ENCODE results near the gene B4GALT5.

The B4GALT5 gene

DNA sequence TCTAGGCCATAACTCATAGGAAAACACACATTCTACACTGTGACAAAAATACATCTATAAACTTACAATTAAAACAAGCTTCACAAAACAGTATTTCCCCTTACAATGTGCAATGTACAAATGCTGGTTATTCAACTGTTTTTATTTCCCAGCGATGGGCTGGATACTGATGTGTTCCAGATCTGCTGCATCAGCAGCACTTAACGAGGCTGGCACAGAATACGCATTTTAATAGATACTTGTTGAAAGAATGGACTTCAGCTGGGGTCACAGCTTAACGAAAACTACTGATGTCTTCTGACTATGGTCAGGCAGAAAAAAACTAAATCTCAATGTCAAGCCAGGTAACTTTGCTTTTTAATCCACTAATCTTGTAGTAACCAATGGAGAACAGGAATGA lies 70.9 kb downstream of the B4GALT5 start:
- Histone ChIP-seq H3K27ac (ENCODE audit: low read depth, low read length) (no peak overlapping the region), H3K4me3 (ENCODE audit: low read depth in 1 of 2, low read length in 2 of 2) (no peak overlapping the region), H3K36me3 (ENCODE audit: control insufficient read depth in 1 of 2, insufficient read depth in 2 of 2, low read length in 2 of 2) (peaks cover 48 to 87% of the 10 kb centered on the region in 2 donors), H3K9ac (ENCODE audit: low read depth in 1 of 2, low read length in 2 of 2) (no peak overlapping the region), H3K9me3 (ENCODE audit: control insufficient read depth in 1 of 2, low read length in 2 of 2) (no peaks in the 10 kb centered on the region), H3K4me1 (ENCODE audit: control insufficient read depth in 1 of 2, insufficient read depth in 2 of 2, low read length in 2 of 2) (peaks cover 22% of the 10 kb centered on the region in 2 donors), H3K27me3 (ENCODE audit: control insufficient read depth in 1 of 2, insufficient read depth in 2 of 2, low read length in 2 of 2) (no peaks in the 10 kb centered on the region)

DNA sequence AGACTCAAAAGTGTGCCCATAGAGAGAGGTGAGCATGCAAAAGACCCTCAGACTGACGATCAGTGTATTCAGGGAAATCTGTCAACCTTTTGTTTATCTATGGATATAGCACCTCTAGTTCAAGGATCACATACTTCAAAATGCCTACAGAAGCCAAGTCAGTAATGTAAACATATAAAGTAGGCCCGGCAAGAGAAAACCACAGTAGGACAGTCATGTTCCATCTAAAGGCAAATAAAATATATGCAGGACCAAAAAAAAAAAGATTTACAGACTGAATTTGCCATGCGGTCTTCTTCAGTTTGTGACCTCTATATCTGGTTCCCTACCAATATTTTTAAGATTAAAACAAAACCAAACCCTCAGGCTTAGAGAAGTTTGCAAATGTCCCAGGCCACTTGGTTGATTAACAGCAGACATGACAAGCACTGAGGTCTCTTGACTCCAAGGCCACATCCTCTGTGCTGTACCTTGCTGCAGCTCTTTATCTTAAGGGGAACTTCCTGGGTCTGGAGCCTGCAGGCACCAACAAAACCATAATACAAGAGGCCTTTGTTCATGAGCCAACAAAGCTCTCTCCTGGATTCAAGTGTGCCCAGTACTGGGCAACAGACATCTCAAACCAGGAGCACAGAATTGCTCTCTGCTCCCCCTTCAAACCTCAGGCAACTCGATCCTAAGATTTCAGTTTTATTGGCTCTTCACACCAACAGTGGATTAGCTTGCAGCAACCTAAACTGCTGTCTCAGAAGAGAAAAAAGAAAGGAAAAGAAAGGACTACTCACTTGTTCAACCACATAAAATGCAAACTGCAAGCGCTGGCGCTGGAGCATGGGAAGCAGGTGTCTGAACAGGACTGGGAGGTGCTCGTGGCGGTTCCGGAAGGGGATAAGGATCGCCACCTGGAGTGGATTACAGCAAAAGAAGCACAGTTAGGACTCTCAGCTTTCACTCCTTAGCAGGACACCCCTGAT lies 71.7 kb downstream of the B4GALT5 start:
- Histone ChIP-seq H3K4me1 (ENCODE audit: control insufficient read depth in 1 of 2, insufficient read depth in 2 of 2, low read length in 2 of 2) (peaks cover 22% of the 10 kb centered on the region in 2 donors), H3K27me3 (ENCODE audit: control insufficient read depth in 1 of 2, insufficient read depth in 2 of 2, low read length in 2 of 2) (no peaks in the 10 kb centered on the region), H3K27ac (ENCODE audit: low read depth, low read length) (no peak overlapping the region), H3K4me3 (ENCODE audit: low read depth in 1 of 2, low read length in 2 of 2) (no peak overlapping the region), H3K9me3 (ENCODE audit: control insufficient read depth in 1 of 2, low read length in 2 of 2) (no peaks in the 10 kb centered on the region), H3K36me3 (ENCODE audit: control insufficient read depth in 1 of 2, insufficient read depth in 2 of 2, low read length in 2 of 2) (peaks cover 44 to 84% of the 10 kb centered on the region in 2 donors), H3K9ac (ENCODE audit: low read depth in 1 of 2, low read length in 2 of 2) (no peak overlapping the region)

DNA sequence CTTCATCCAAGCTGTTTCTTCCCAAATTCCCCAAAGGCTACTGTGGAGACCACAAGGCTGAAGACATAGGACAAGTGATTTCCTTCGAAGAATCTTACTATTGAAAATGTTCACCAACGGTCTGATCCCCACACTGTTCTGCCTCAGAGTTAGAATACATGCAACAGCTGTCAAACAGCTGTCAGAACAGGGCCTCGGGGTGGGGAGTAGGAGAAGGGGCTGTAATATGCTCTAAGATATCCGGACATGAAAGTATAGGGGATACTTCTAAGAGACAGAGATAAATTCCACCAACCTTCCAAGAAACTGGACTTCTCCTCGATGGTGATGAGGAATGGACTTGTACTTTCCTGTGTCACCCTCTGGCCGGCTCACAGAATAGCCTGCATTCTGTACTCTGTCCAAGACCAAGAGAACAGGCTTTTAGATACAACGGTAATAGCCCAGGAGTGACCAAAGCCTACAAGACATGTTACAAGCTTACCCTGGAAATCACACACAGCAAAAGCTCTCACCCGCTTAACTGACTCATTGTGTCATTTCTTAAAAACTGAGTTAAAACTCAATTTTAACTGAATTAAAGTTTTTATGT lies 76.5 kb downstream of the B4GALT5 start:
- Histone ChIP-seq H3K4me1 (ENCODE audit: control insufficient read depth in 1 of 2, insufficient read depth in 2 of 2, low read length in 2 of 2) (peaks cover 8 to 11% of the 10 kb centered on the region in 2 donors), H3K4me3 (ENCODE audit: low read depth in 1 of 2, low read length in 2 of 2) (no peak overlapping the region), H3K9ac (ENCODE audit: low read depth in 1 of 2, low read length in 2 of 2) (no peak overlapping the region), H3K27ac (ENCODE audit: low read depth, low read length) (peak overlapping the region; percentile 1), H3K27me3 (ENCODE audit: control insufficient read depth in 1 of 2, insufficient read depth in 2 of 2, low read length in 2 of 2) (no peaks in the 10 kb centered on the region), H3K9me3 (ENCODE audit: control insufficient read depth in 1 of 2, low read length in 2 of 2) (no peaks in the 10 kb centered on the region), H3K36me3 (ENCODE audit: control insufficient read depth in 1 of 2, insufficient read depth in 2 of 2, low read length in 2 of 2) (peaks cover 45 to 68% of the 10 kb centered on the region in 2 donors)

DNA sequence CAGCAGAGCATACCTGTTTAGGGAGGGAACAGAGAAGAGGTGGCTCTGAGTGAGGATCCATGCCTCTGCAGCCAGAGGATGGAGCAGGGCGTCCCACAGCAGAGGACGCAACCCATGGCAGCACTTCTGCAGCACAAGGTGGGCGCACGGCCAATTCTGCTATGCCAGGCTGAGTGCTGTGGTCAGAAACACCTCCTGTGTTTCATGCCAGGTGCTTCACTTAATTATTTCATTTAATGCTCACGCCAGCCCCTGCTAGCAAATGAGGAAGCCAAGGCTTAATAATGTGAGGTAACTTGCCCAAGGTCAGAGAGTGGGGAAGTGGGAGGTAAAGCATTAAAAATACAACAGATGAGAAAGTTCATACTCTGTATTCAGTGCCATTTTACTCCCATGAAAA lies 77.2 kb downstream of the B4GALT5 start:
- Histone ChIP-seq H3K36me3 (ENCODE audit: control insufficient read depth in 1 of 2, insufficient read depth in 2 of 2, low read length in 2 of 2) (peaks cover 43 to 61% of the 10 kb centered on the region in 2 donors), H3K27ac (ENCODE audit: low read depth, low read length) (no peak overlapping the region), H3K9ac (ENCODE audit: low read depth in 1 of 2, low read length in 2 of 2) (no peak overlapping the region), H3K4me3 (ENCODE audit: low read depth in 1 of 2, low read length in 2 of 2) (no peak overlapping the region), H3K9me3 (ENCODE audit: control insufficient read depth in 1 of 2, low read length in 2 of 2) (no peaks in the 10 kb centered on the region), H3K4me1 (ENCODE audit: control insufficient read depth in 1 of 2, insufficient read depth in 2 of 2, low read length in 2 of 2) (peaks cover 1 to 10% of the 10 kb centered on the region in 2 donors), H3K27me3 (ENCODE audit: control insufficient read depth in 1 of 2, insufficient read depth in 2 of 2, low read length in 2 of 2) (no peaks in the 10 kb centered on the region)

DNA sequence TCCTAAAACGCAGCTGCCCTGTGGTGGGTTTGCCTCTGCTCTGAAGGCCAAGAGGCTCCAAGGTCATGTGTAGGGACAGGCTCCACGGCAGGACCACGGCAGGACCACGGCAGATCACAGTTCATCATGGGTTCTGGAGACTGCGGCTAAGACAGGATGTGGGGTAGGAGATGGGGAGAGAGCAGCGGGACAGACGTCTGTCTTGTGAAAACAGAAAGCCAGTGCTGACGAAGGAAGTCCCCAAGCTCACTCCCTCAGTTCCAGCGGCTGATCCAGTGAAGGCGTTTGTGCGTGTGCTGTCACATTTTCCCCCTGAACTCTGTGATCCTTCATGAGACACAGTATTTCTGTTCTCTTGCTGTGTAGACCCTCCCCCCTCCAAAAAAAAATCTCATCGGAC lies 77.8 kb downstream of the B4GALT5 start:
- Histone ChIP-seq H3K36me3 (ENCODE audit: control insufficient read depth in 1 of 2, insufficient read depth in 2 of 2, low read length in 2 of 2) (peaks cover 38 to 56% of the 10 kb centered on the region in 2 donors), H3K27me3 (ENCODE audit: control insufficient read depth in 1 of 2, insufficient read depth in 2 of 2, low read length in 2 of 2) (no peaks in the 10 kb centered on the region), H3K4me1 (ENCODE audit: control insufficient read depth in 1 of 2, insufficient read depth in 2 of 2, low read length in 2 of 2) (peaks cover 0 to 14% of the 10 kb centered on the region in 2 donors)

DNA sequence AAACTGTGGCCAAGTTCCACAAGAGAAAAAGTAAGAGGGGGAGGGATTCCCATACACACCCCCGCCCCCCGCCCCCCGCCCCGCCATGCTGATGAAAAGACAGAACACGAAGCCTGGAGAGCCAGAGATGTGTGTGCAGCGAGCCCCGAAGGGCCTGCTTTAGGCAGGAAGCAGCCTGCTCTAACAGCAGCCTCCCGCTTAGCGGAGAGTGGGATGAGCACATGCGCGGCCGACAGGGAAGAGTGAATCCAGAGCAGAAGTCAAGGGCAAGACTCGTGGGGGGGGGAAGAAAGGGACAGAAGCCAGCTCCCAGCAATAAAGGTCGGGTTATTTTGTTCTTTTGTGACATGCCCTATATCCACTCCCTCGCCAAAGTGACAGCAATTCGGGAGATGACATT lies 78.5 kb downstream of the B4GALT5 start:
- H3K36me3 ChIP-seq (ENCODE audit: control insufficient read depth in 1 of 2, insufficient read depth in 2 of 2, low read length in 2 of 2) = peaks cover 36 to 49% of the 10 kb centered on the region in 2 donors
- H3K9ac ChIP-seq (ENCODE audit: low read depth in 1 of 2, low read length in 2 of 2) = no peak overlapping the region
- no peaks in the 10 kb centered on the region for H3K9me3 ChIP-seq (ENCODE audit: control insufficient read depth in 1 of 2, low read length in 2 of 2)
- H3K4me1 ChIP-seq (ENCODE audit: control insufficient read depth in 1 of 2, insufficient read depth in 2 of 2, low read length in 2 of 2) = peaks cover 0 to 16% of the 10 kb centered on the region in 2 donors
- no peaks in the 10 kb centered on the region for H3K27me3 ChIP-seq (ENCODE audit: control insufficient read depth in 1 of 2, insufficient read depth in 2 of 2, low read length in 2 of 2)
- H3K4me3 ChIP-seq (ENCODE audit: low read depth in 1 of 2, low read length in 2 of 2) = no peak overlapping the region
- no peak overlapping the region for H3K27ac ChIP-seq (ENCODE audit: low read depth, low read length)

More for the DNA sequence above, 77.8 kb downstream of the B4GALT5 start:
- H3K4me3 ChIP-seq (ENCODE audit: low read depth in 1 of 2, low read length in 2 of 2) = no peak overlapping the region
- no peak overlapping the region for H3K27ac ChIP-seq (ENCODE audit: low read depth, low read length)
- H3K9ac ChIP-seq (ENCODE audit: low read depth in 1 of 2, low read length in 2 of 2) = no peak overlapping the region
- H3K9me3 ChIP-seq (ENCODE audit: control insufficient read depth in 1 of 2, low read length in 2 of 2) = no peaks in the 10 kb centered on the region

DNA sequence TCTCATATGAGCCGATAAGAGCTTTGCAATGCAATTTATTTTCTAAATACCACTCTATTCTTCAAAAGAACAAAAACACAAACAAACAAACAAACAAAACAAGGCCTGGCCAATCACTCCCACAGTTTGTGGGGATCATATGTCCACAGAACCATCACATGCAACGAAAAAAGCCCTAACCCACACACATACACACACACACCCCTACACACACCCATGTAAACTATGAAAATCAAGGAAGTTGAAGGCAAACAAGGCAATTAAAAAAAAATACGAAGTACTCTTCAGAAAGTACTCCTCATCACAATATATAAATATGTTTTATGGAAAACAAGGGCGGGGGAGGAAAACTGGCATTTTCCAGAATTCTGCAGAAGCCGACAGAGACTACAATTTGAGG lies 79.6 kb downstream of the B4GALT5 start:
- no peak overlapping the region for H3K27ac ChIP-seq (ENCODE audit: low read depth, low read length)
- peaks cover 0 to 16% of the 10 kb centered on the region in 2 donors for H3K4me1 ChIP-seq (ENCODE audit: control insufficient read depth in 1 of 2, insufficient read depth in 2 of 2, low read length in 2 of 2)
- peaks cover 30 to 40% of the 10 kb centered on the region in 2 donors for H3K36me3 ChIP-seq (ENCODE audit: control insufficient read depth in 1 of 2, insufficient read depth in 2 of 2, low read length in 2 of 2)
- H3K9ac ChIP-seq (ENCODE audit: low read depth in 1 of 2, low read length in 2 of 2) = no peak overlapping the region
- no peaks in the 10 kb centered on the region for H3K27me3 ChIP-seq (ENCODE audit: control insufficient read depth in 1 of 2, insufficient read depth in 2 of 2, low read length in 2 of 2)
- no peaks in the 10 kb centered on the region for H3K9me3 ChIP-seq (ENCODE audit: control insufficient read depth in 1 of 2, low read length in 2 of 2)
- H3K4me3 ChIP-seq (ENCODE audit: low read depth in 1 of 2, low read length in 2 of 2) = no peak overlapping the region

DNA sequence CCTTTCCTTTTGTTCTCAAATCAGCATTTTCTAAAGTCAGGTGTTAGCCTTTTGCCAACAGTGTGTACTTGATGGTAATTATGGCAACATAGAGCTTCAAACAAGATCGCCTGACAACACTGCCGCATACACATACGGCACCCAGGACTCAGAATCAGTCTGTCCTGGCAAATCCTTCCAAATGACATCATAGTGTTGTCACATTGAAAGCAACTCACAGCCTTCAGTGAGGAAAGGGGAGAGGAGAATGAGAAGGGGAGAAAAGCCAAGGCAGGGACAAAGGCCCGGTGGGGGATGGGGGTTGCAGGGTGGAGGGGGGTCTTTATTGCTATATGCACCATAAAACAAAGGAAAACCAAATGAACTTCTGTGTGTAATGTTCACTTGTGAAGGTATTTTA lies 80.0 kb downstream of the B4GALT5 start:
- peaks cover 0 to 16% of the 10 kb centered on the region in 2 donors for H3K4me1 ChIP-seq (ENCODE audit: control insufficient read depth in 1 of 2, insufficient read depth in 2 of 2, low read length in 2 of 2)

DNA sequence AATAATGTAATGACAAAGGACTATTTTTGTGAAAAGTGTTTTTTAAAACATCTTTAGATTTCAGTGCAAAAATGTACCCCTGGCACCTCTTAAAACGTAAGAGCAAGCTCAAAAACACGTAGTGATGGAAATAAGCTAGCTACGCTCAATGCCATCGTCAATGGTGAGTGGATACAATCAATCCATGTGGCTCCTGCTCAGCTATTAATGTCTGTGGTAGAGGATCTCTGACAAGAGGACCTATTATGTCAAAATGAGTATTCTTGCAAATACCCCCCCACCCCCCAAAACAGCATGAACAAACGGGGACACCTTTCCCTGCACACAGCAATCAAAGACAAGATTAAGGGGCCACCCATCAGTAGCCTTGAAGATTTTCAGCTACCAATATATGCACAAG lies 80.7 kb downstream of the B4GALT5 start:
- H3K36me3 ChIP-seq (ENCODE audit: control insufficient read depth in 1 of 2, insufficient read depth in 2 of 2, low read length in 2 of 2) = peaks cover 30 to 34% of the 10 kb centered on the region in 2 donors
- H3K27ac ChIP-seq (ENCODE audit: low read depth, low read length) = no peak overlapping the region
- H3K4me1 ChIP-seq (ENCODE audit: control insufficient read depth in 1 of 2, insufficient read depth in 2 of 2, low read length in 2 of 2) = peaks cover 0 to 13% of the 10 kb centered on the region in 2 donors
- H3K9me3 ChIP-seq (ENCODE audit: control insufficient read depth in 1 of 2, low read length in 2 of 2) = peaks cover 0 to 6% of the 10 kb centered on the region in 2 donors
- H3K4me3 ChIP-seq (ENCODE audit: low read depth in 1 of 2, low read length in 2 of 2) = no peak overlapping the region
- H3K27me3 ChIP-seq (ENCODE audit: control insufficient read depth in 1 of 2, insufficient read depth in 2 of 2, low read length in 2 of 2) = no peaks in the 10 kb centered on the region
- H3K9ac ChIP-seq (ENCODE audit: low read depth in 1 of 2, low read length in 2 of 2) = no peak overlapping the region

More for the DNA sequence above, 80.0 kb downstream of the B4GALT5 start:
- no peak overlapping the region for H3K9ac ChIP-seq (ENCODE audit: low read depth in 1 of 2, low read length in 2 of 2)
- peaks cover 0 to 4% of the 10 kb centered on the region in 2 donors for H3K9me3 ChIP-seq (ENCODE audit: control insufficient read depth in 1 of 2, low read length in 2 of 2)
- no peak overlapping the region for H3K27ac ChIP-seq (ENCODE audit: low read depth, low read length)
- H3K4me3 ChIP-seq (ENCODE audit: low read depth in 1 of 2, low read length in 2 of 2) = no peak overlapping the region
- H3K36me3 ChIP-seq (ENCODE audit: control insufficient read depth in 1 of 2, insufficient read depth in 2 of 2, low read length in 2 of 2) = peaks cover 30 to 40% of the 10 kb centered on the region in 2 donors
- H3K27me3 ChIP-seq (ENCODE audit: control insufficient read depth in 1 of 2, insufficient read depth in 2 of 2, low read length in 2 of 2) = no peaks in the 10 kb centered on the region

DNA sequence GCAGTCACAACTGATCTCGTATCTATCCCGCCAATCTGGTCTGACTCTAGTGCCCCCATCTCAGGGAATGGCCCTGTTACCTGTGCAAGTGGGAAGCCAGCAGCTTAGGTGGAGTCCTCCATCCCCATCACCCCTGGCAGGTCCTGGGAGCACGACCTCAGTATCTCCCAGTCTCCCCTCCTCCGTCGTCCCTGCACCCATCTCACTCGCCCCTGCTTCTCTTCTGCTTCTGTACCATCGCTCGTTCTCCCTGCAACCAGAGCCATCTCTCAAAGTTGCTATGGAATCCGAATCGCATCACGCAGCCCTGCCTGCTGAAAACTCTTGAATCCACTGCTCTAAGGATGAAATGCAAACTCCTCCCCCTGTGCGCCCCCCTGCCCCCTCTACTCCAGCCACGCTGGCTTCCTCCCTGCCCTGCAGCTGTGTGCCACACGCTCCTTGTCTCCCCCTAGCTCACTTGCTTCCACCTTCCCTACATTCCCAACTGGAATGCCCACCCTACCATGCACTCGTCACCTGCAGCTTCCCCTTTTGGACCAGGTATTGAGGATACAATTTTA lies 81.7 kb downstream of the B4GALT5 start:
- Histone ChIP-seq H3K4me1 (ENCODE audit: control insufficient read depth in 1 of 2, insufficient read depth in 2 of 2, low read length in 2 of 2) (peaks cover 0 to 17% of the 10 kb centered on the region in 2 donors), H3K27ac (ENCODE audit: low read depth, low read length) (no peak overlapping the region), H3K9me3 (ENCODE audit: control insufficient read depth in 1 of 2, low read length in 2 of 2) (peaks cover 0 to 6% of the 10 kb centered on the region in 2 donors), H3K27me3 (ENCODE audit: control insufficient read depth in 1 of 2, insufficient read depth in 2 of 2, low read length in 2 of 2) (no peaks in the 10 kb centered on the region), H3K9ac (ENCODE audit: low read depth in 1 of 2, low read length in 2 of 2) (no peak overlapping the region), H3K36me3 (ENCODE audit: control insufficient read depth in 1 of 2, insufficient read depth in 2 of 2, low read length in 2 of 2) (peaks cover 26% of the 10 kb centered on the region in 2 donors), H3K4me3 (ENCODE audit: low read depth in 1 of 2, low read length in 2 of 2) (no peak overlapping the region)
